Measurements from ENCODE around the gene ANO6. TPM values are rescaled to one million over a fixed set of nuclear protein-coding genes. Genes with fewer than 3 reads are reported as not detected.
A peak's percentile ranks its signal among the peaks of the same experiment; 100 is the strongest.

The ANO6 gene
- total and polyA plus RNA-seq, 11 donors, result 9.0 to 57.2 (median 46.0) TPM

DNA sequence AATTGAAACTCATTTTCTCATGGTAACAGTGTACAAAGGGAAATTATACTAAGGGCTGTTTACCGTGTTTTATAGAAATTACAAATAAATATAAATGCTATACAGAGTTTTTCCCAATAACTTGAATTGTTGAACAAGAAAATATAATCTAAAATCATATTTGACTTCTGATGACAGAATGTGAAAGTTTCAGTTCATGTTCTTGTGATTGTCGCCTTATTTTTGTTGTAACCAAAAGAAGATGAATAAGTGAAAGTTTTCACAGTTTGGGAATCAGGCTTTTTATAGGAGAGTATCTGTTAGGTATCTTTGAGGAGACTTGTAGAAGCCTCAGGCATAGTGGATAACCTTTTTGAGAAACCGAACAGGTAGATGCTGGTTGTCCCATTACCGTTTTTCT, 28.1 kb downstream of the ANO6 start:
- intact Hi-C loops (cut with DNase I), result no loop called here
- Histone ChIP-seq H3K27me3 (no peaks in the 10 kb centered on the region), H3K9me3 (no peaks in the 10 kb centered on the region), H3K4me3 (peak overlapping the region in 1 of 12 donors; percentile 35), H3K27ac (peak overlapping the region in 2 of 12 donors; percentile 41 to 72), H3K4me1 (peaks cover 0 to 26% (median 0%) of the 10 kb centered on the region in 12 donors), H3K36me3 (no peaks in the 10 kb centered on the region)
- WGBS, 4 donors, result 86 to 90% (median 87%) methylated on average over 4 of the region's 4 CpGs
- no peak for ATAC-seq
- DNase-seq, result no peak
- TF ChIP-seq, protein P1, sequence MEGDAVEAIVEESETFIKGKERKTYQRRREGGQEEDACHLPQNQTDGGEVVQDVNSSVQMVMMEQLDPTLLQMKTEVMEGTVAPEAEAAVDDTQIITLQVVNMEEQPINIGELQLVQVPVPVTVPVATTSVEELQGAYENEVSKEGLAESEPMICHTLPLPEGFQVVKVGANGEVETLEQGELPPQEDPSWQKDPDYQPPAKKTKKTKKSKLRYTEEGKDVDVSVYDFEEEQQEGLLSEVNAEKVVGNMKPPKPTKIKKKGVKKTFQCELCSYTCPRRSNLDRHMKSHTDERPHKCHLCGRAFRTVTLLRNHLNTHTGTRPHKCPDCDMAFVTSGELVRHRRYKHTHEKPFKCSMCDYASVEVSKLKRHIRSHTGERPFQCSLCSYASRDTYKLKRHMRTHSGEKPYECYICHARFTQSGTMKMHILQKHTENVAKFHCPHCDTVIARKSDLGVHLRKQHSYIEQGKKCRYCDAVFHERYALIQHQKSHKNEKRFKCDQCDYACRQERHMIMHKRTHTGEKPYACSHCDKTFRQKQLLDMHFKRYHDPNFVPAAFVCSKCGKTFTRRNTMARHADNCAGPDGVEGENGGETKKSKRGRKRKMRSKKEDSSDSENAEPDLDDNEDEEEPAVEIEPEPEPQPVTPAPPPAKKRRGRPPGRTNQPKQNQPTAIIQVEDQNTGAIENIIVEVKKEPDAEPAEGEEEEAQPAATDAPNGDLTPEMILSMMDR (IDR thresholded peaks at IDR 0.05), result no peak
- no peak for TF ChIP-seq POLR2A (IDR thresholded peaks at IDR 0.05)

DNA sequence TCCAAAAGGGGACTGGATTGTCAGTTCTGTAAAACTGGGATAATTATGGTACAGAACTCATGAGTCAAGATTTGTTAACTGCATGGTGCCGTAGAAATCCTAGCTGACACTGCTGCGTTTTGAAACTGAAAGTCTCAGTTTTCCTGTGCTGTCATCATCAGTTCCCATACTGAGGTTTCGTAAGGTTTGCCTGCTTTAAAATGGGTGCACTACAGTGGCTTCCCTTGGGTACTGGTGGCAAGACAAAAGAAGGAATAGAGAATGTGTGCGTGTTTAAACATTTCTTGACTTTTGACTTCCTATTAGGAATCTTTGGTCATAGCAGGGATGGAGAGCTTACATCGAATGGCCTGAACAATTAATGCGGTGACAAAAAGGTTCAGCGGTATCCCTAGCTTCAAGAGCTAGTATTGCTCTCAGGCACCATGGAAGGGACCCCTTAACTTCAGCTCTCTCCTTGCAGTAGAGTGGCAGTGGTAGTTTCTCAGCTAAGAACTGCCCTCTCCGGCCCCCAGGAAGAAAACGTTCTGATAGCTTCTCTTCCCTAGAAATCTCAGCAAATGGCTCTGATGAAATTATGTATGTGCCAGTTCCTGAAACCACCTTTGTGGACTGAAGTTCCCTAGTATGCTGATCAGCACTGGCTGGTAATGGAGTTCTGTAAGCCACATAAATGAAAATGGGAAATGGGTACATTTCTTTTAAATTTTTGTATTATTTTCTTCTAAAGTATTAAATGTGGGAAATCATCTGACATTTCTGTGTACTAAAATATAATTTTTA, 28.9 kb downstream of the ANO6 start:
- Histone ChIP-seq H3K36me3 (peaks cover 0 to under 1% (median 0%) of the 10 kb centered on the region in 9 donors), H3K4me1 (peaks cover 0 to 26% (median 0%) of the 10 kb centered on the region in 12 donors), H3K27me3 (no peaks in the 10 kb centered on the region), H3K9me3 (no peaks in the 10 kb centered on the region), H3K27ac (peak overlapping the region in 3 of 12 donors; percentile 14 to 72 (median 41)), H3K4me3 (peak overlapping the region in 6 of 12 donors; percentile 8 to 35 (median 23))
- WGBS, 4 donors, result 66 to 81% (median 75%) methylated on average over 9 of the region's 9 CpGs
- intact Hi-C loops (cut with DNase I), result no loop called here
- no peak for TF ChIP-seq POLR2A (IDR thresholded peaks at IDR 0.05)
- TF ChIP-seq, protein P1 (IDR thresholded peaks at IDR 0.05), result no peak
- ATAC-seq (peak in 3 of 4 donors; percentile 50 to 79 (median 77)), DNase-seq (no peak)

GRCh38 chr12:45246236-45246635, 30.3 kb downstream of the ANO6 start:
- Histone ChIP-seq H3K4me3 (no peak overlapping the region), H3K27me3 (no peaks in the 10 kb centered on the region), H3K4me1 (peaks cover 0 to 26% (median 0%) of the 10 kb centered on the region in 12 donors), H3K9me3 (no peaks in the 10 kb centered on the region), H3K27ac (no peak overlapping the region), H3K36me3 (peaks cover 0 to 4% (median 0%) of the 10 kb centered on the region in 9 donors)
- DNase-seq (no peak), ATAC-seq (no peak)
- intact Hi-C loops (cut with DNase I), result no loop called here
- 93 to 100% (median 97%) methylated on average over 3 of the region's 3 CpGs for WGBS, 4 donors
- TF ChIP-seq, protein P1 (IDR thresholded peaks at IDR 0.05), result no peak
- no peak for TF ChIP-seq POLR2A (IDR thresholded peaks at IDR 0.05)

- Histone ChIP-seq H3K4me1 (peaks cover 0 to 26% (median 0%) of the 10 kb centered on the region in 12 donors), H3K27me3 (no peaks in the 10 kb centered on the region), H3K27ac (no peak overlapping the region), H3K4me3 (no peak overlapping the region), H3K9me3 (no peaks in the 10 kb centered on the region), H3K36me3 (peaks cover 0 to 4% (median 0%) of the 10 kb centered on the region in 9 donors)
- intact Hi-C loops (cut with DNase I), result no loop called here
- no peak for TF ChIP-seq POLR2A (IDR thresholded peaks at IDR 0.05)
- TF ChIP-seq, protein P1 (IDR thresholded peaks at IDR 0.05), result no peak
- DNase-seq (no peak), ATAC-seq (no peak)
These were observed 31.7 kb downstream of the ANO6 start for GRCh38 chr12:45247589-45247988.
